GM12878 (cell line): ENCODE data around the gene TRAK2.
A peak's percentile ranks its signal among the peaks of the same experiment; 100 is the strongest.

ENCODE experiments used
- CEBPB ChIP-seq, 2 experiments: fragments of 150-350 bp in 1 of 2; IDR thresholded peaks; 2 replicates each; pipeline ENCODE4 v1.6.1; 2012 to 2014; ENCODE audit warnings: low read depth in 2 of 2, low read length in 2 of 2, borderline replicate concordance in 1 of 2, inconsistent platforms in 1 of 2
- EZH2 ChIP-seq: IDR thresholded peaks from 2 replicates; pipeline ENCODE4 v1.6.1; 2012; ENCODE audit warnings: low read depth, mild to moderate bottlenecking, control low read depth, inconsistent platforms, low read length, borderline replicate concordance; ENCODE audit not compliant: control insufficient read depth
- JUND ChIP-seq: IDR thresholded peaks from 2 replicates; pipeline ENCODE4 v1.6.1; 2012; ENCODE audit warnings: low read depth, mild to moderate bottlenecking, low read length, improper control_type of control experiment, moderate library complexity
- NFIC ChIP-seq: IDR thresholded peaks from 2 replicates; pipeline ENCODE4 v1.6.1; 2012; ENCODE audit warnings: low read depth, mild to moderate bottlenecking, inconsistent platforms, low read length, moderate library complexity
- PBX3 ChIP-seq: IDR thresholded peaks from 2 replicates; pipeline ENCODE4 v1.6.1; 2011; ENCODE audit warnings: mild to moderate bottlenecking, low read depth, low read length, moderate library complexity; ENCODE audit not compliant: insufficient replicate concordance
- RCOR1 ChIP-seq: conservative IDR thresholded peaks from 2 replicates; pipeline ENCODE4 v1.6.1; 2012; ENCODE audit warnings: low read depth, low read length, improper control_type of control experiment
- SP1 ChIP-seq: IDR thresholded peaks from one replicate; pipeline ENCODE4 v1.6.1; 2011; ENCODE audit warnings: low read depth, low read length
- TAF1 ChIP-seq: IDR thresholded peaks from 2 replicates; pipeline ENCODE4 v1.6.1; 2011; ENCODE audit warnings: mild to moderate bottlenecking, low read depth, low read length, borderline replicate concordance
- TF ChIP-seq, protein P1 (sequence below), 3 experiments: IDR thresholded peaks in 2 of 3; conservative IDR thresholded peaks in 1 of 3; 2 replicates each; pipeline ENCODE4 v1.5.1; 2011; ENCODE audit warnings: low read depth in 3 of 3, low read length in 3 of 3, mild to moderate bottlenecking in 3 of 3, control low read depth in 2 of 3, moderate library complexity in 2 of 3, inconsistent platforms in 1 of 3, mixed read lengths in 1 of 3; ENCODE audit not compliant: control insufficient read depth in 2 of 3, insufficient read depth in 1 of 3; ENCODE audit errors: extremely low read depth in 1 of 3

- TF ChIP-seq, protein P1, sequence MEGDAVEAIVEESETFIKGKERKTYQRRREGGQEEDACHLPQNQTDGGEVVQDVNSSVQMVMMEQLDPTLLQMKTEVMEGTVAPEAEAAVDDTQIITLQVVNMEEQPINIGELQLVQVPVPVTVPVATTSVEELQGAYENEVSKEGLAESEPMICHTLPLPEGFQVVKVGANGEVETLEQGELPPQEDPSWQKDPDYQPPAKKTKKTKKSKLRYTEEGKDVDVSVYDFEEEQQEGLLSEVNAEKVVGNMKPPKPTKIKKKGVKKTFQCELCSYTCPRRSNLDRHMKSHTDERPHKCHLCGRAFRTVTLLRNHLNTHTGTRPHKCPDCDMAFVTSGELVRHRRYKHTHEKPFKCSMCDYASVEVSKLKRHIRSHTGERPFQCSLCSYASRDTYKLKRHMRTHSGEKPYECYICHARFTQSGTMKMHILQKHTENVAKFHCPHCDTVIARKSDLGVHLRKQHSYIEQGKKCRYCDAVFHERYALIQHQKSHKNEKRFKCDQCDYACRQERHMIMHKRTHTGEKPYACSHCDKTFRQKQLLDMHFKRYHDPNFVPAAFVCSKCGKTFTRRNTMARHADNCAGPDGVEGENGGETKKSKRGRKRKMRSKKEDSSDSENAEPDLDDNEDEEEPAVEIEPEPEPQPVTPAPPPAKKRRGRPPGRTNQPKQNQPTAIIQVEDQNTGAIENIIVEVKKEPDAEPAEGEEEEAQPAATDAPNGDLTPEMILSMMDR (IDR thresholded peaks at IDR 0.05 in 2 of 3, conservative IDR thresholded peaks at IDR 0.05 in 1 of 3; ENCODE audit: control insufficient read depth in 2 of 3, extremely low read depth in 1 of 3, insufficient read depth in 1 of 3, low read depth in 3 of 3, low read length in 3 of 3), result peak; percentile 83 to 86 (median 86)
- TF ChIP-seq JUND (no peak), PBX3 (no peak), EZH2 (no peak), CEBPB (IDR thresholded peaks at IDR 0.05; ENCODE audit: borderline replicate concordance in 1 of 2, low read depth in 2 of 2, low read length in 2 of 2) (no peak), NFIC (no peak), TAF1 (no peak), RCOR1 (no peak), SP1 (no peak)
These were observed 87.2 kb downstream of the TRAK2 start for GRCh38 chr2:201363857-201364560.
